Endothelial cell of umbilical vein (primary cell): ENCODE data around the gene GRIK3. TPM values are rescaled to one million over a fixed set of nuclear protein-coding genes. Genes with fewer than 3 reads are reported as not detected.

Source experiments
- BruUV-seq: library from RNA; stranded (reverse); fragments of 400-500 nt; replicated peaks from 2 replicates; lab custom pipeline; 2021; lab: Mats Ljungman, UMichigan
- CTCF ChIA-PET: fragments of 300-600, 350-600 bp; sonication (Branson Sonifier 250); formaldehyde crosslinking; loops from one replicate; lab custom pipeline; 2021; ENCODE audit warnings: antibody characterized with exemption, inconsistent platforms; lab: Charles Lee
- POLR2A ChIA-PET: fragments of 300-600, 350-600 bp; sonication (Branson Sonifier 250); formaldehyde crosslinking; loops from one replicate; lab custom pipeline; 2021; ENCODE audit warnings: antibody characterized with exemption, inconsistent platforms; lab: Charles Lee
- DNase-seq: peaks from one replicate; pipeline ENCODE4 v3.0.0-alpha.2; 2011; ENCODE audit warnings: low read depth, low spot score
- FAIRE-seq: peaks from 2 replicates; lab custom pipeline; 2011; peaks lifted over from hg19 to GRCh38; lab: Jason Lieb, UNC
- H2AFZ ChIP-seq: 2 replicates; pipeline ENCODE4 v1.6.0; 2012; ENCODE audit warnings: low read depth, low read length, control low read depth, inconsistent platforms
- H3K27ac ChIP-seq: 2 replicates; pipeline ENCODE4 v1.5.1; 2011; ENCODE audit warnings: low read depth, mild to moderate bottlenecking, control low read depth, low read length, moderate library complexity; ENCODE audit not compliant: insufficient read depth
- H3K27me3 ChIP-seq, 2 experiments: 2 replicates each; pipeline versions ENCODE4 v1.6.0 to v1.6.1; 2011; ENCODE audit warnings: low read length in 2 of 2, mixed read lengths in 1 of 2; ENCODE audit not compliant: control insufficient read depth in 2 of 2, insufficient read depth in 2 of 2
- H3K36me3 ChIP-seq, 2 experiments: 2 replicates in 1 of 2; 3 replicates in 1 of 2; pipeline ENCODE4 v1.5.1; 2011; ENCODE audit warnings: low read length in 2 of 2, mild to moderate bottlenecking in 1 of 2, moderate library complexity in 1 of 2; ENCODE audit not compliant: control insufficient read depth in 2 of 2, insufficient read depth in 2 of 2; ENCODE audit errors: extremely low read depth in 1 of 2
- H3K4me1 ChIP-seq: 3 replicates; pipeline ENCODE4 v1.5.1; 2011; ENCODE audit warnings: mild to moderate bottlenecking, low read length; ENCODE audit not compliant: control insufficient read depth, insufficient read depth; ENCODE audit errors: extremely low read depth
- H3K4me2 ChIP-seq: 2 replicates; pipeline ENCODE4 v1.6.1; 2011; ENCODE audit warnings: low read length, control low read depth, mixed read lengths; ENCODE audit not compliant: insufficient read depth
- H3K4me3 ChIP-seq, 3 experiments: fragments of 200-600 bp in 1 of 3; sonication (generic), shearing (Covaris generic) in 1 of 3; replicated peaks in 1 of 3; 2 replicates each; pipeline ENCODE4 v1.5.1; 2011 to 2016; ENCODE audit warnings: control low read depth in 3 of 3, low read length in 3 of 3, mild to moderate bottlenecking in 2 of 3, inconsistent platforms in 1 of 3, low read depth in 1 of 3, moderate library complexity in 1 of 3; ENCODE audit not compliant: insufficient read depth in 1 of 3
- H3K79me2 ChIP-seq: 2 replicates; pipeline ENCODE4 v1.6.0; 2012; ENCODE audit warnings: low read length, inconsistent platforms; ENCODE audit not compliant: control insufficient read depth, insufficient read depth
- H3K9ac ChIP-seq: replicated peaks from 2 replicates; pipeline ENCODE3; 2011; ENCODE audit warnings: low read length, control low read depth; ENCODE audit not compliant: insufficient read depth; ENCODE audit errors: extremely low read depth
- H3K9me1 ChIP-seq: replicated peaks from 3 replicates; pipeline ENCODE4 v1.6.0; 2011; ENCODE audit warnings: mild to moderate bottlenecking, low read length; ENCODE audit not compliant: control insufficient read depth, insufficient read depth; ENCODE audit errors: extremely low read depth
- H3K9me3 ChIP-seq: replicated peaks from 2 replicates; pipeline ENCODE4 v1.5.1; 2012; ENCODE audit warnings: low read length, inconsistent platforms; ENCODE audit not compliant: control insufficient read depth, insufficient read depth
- H4K20me1 ChIP-seq: replicated peaks from 2 replicates; pipeline ENCODE3; 2011; ENCODE audit warnings: mild to moderate bottlenecking, low read length; ENCODE audit not compliant: control insufficient read depth, insufficient read depth; ENCODE audit errors: extremely low read depth
- CTCF ChIP-seq, 2 donors: IDR thresholded peaks; 1 replicate in 1 of 2; 2 replicates in 1 of 2; pipeline ENCODE4 v1.5.1; 2011; ENCODE audit warnings: low read length in 2 of 2, mild to moderate bottlenecking in 2 of 2, moderate library complexity in 2 of 2, control low read depth in 1 of 2, inconsistent platforms in 1 of 2, low read depth in 1 of 2; ENCODE audit not compliant: insufficient read depth in 1 of 2; ENCODE audit errors: extremely low read depth in 1 of 2
- EZH2 ChIP-seq: IDR thresholded peaks from 2 replicates; pipeline ENCODE4 v1.6.1; 2012; ENCODE audit warnings: borderline replicate concordance, low read depth, mild to moderate bottlenecking, moderate library complexity, low read length, inconsistent platforms; ENCODE audit not compliant: severe bottlenecking
- FOS ChIP-seq: IDR thresholded peaks from 2 replicates; pipeline ENCODE4 v1.6.1; 2011; ENCODE audit warnings: mild to moderate bottlenecking, low read length, moderate library complexity, borderline replicate concordance; ENCODE audit not compliant: insufficient read depth
- GATA2 ChIP-seq: IDR thresholded peaks from 2 replicates; pipeline ENCODE4 v1.7.0; 2011; ENCODE audit warnings: low read depth, mild to moderate bottlenecking, moderate library complexity, mixed read lengths, low read length; ENCODE audit not compliant: insufficient read length, insufficient read depth
- JUN ChIP-seq: IDR thresholded peaks from 2 replicates; pipeline ENCODE4 v1.6.1; 2011; ENCODE audit warnings: borderline replicate concordance, low read depth; ENCODE audit not compliant: insufficient read length, insufficient read depth
- MAX ChIP-seq: IDR thresholded peaks from 2 replicates; pipeline ENCODE4 v1.6.1; 2011; ENCODE audit not compliant: insufficient read depth, insufficient read length
- MYC ChIP-seq: IDR thresholded peaks from one replicate; pipeline ENCODE4 v1.6.1; 2011; ENCODE audit warnings: mild to moderate bottlenecking, low read depth, low read length
- POLR2A ChIP-seq: IDR thresholded peaks from 2 replicates; pipeline ENCODE4 v1.6.1; 2012; ENCODE audit warnings: low read depth, mild to moderate bottlenecking, control low read depth, low read length
- POLR2AphosphoS5 ChIP-seq: IDR thresholded peaks from 2 replicates; pipeline ENCODE4 v1.6.1; 2012; ENCODE audit warnings: low read depth, mild to moderate bottlenecking, control low read depth, low read length, moderate library complexity; ENCODE audit not compliant: insufficient read depth
- dilution Hi-C: fragments of 300-500 bp; cut with MboI; formaldehyde crosslinking; loops from one replicate; pipeline ENCODE4 v1.15.0; 2019; ENCODE audit warnings: low sequenced_read_pairs; ENCODE audit not compliant: extremely low pct_ligation_motif_present
- intact Hi-C: fragments of 100-400 bp; cut with micrococcal nuclease; formaldehyde crosslinking; loops from one replicate; pipeline ENCODE4 v1.10.0; 2022
- polyA plus RNA-seq, 4 experiments: library from polyadenylated mRNA; depleted of rRNA in 3 of 4; stranded (reverse) in 3 of 4; unstranded in 1 of 4; fragments of >200 nt; gene quantifications; 2 replicates each; pipeline versions ENCODE4 v1.2.1 to v1.2.3, GENCODE V29; 2011 to 2012; ENCODE audit warnings: missing spikeins in 1 of 4
- total RNA-seq: library from RNA; stranded (reverse); gene quantifications from 2 replicates; pipeline ENCODE4 v1.2.3, GENCODE V29; 2021

The GRIK3 gene
- total and polyA plus RNA-seq, 2 donors (not counting 3 experiments of a cell fraction or from before 2014, with no cell fraction given), result not detected

GRCh38 chr1:37002898-37003297, 31.4 kb downstream of the GRIK3 start:
- TF ChIP-seq FOS (no peak), POLR2A (no peak), MAX (no peak), MYC (no peak), POLR2AphosphoS5 (no peak), JUN (no peak), EZH2 (no peak), GATA2 (no peak), CTCF (IDR thresholded peaks at IDR 0.05; ENCODE audit: extremely low read depth in 1 of 2, insufficient read depth in 1 of 2, low read depth in 1 of 2, low read length in 2 of 2) (no peak)
- Histone ChIP-seq H3K27ac (no peak overlapping the region), H2AFZ (no peak overlapping the region), H3K4me2 (no peak overlapping the region), H3K79me2 (no peaks in the 10 kb centered on the region), H3K9me1 (no peaks in the 10 kb centered on the region), H3K36me3 (no peaks in the 10 kb centered on the region), H3K27me3 (no peaks in the 10 kb centered on the region), H4K20me1 (no peaks in the 10 kb centered on the region), H3K9ac (no peak overlapping the region), H3K9me3 (no peaks in the 10 kb centered on the region), H3K4me3 (no peak overlapping the region), H3K4me1 (no peaks in the 10 kb centered on the region)
- dilution Hi-C loops (no loop called here), intact Hi-C loops (no loop called here)
- no peak for DNase-seq
- ChIA-PET POLR2A (no interaction called here), CTCF (interaction anchor here (1.6 kb wide), 1 partner anchor 319 kb away, joined by 3 read pairs; no protein-coding TSS in a partner anchor)
- FAIRE-seq, result no peak
- no TSS peak for BruUV-seq
